ENCODE measurements around the gene MSANTD7.
"Not testable (repeated sequence)": the region's sequence is repeated elsewhere in the genome, so short reads cannot be mapped to it uniquely, and the experiment has no call there.

The MSANTD7 gene

DNA sequence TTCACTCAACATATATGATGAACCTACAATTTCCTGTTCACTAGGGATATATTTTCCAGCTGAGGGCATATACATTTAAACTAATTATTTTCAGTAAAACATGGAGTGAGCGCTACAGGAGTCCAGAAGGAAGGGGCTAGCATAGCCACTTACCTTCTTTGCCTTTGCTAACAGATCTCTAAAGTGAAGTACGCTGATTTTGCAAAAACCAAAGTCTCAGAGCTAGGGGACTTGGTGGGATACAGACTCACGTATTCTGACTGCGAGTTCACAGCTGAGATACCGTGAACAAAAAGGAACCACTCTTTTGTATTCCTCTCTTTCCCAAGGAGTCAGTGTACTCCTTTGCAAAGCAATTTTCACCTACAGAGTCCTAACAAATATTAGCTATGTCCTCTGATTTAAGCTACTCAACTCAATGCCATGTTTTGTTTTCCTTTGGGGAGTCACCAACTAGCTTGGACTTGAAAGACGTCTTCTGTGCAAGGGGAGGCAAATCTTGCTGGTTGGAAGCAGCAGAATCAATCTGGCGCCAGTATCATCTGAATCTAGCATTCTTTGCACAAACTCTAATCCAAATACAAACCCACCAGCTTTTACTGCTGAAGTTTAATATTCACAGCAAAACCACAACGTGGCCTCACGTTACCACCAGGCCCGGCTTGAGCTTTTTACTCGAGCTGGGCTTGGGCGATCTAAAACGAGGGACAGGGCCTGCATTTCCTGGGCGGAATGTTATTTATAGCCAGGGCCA lies 926 bp upstream of the MSANTD7 start:
- DNase-seq (ENCODE audit: low read depth) = no peak

DNA sequence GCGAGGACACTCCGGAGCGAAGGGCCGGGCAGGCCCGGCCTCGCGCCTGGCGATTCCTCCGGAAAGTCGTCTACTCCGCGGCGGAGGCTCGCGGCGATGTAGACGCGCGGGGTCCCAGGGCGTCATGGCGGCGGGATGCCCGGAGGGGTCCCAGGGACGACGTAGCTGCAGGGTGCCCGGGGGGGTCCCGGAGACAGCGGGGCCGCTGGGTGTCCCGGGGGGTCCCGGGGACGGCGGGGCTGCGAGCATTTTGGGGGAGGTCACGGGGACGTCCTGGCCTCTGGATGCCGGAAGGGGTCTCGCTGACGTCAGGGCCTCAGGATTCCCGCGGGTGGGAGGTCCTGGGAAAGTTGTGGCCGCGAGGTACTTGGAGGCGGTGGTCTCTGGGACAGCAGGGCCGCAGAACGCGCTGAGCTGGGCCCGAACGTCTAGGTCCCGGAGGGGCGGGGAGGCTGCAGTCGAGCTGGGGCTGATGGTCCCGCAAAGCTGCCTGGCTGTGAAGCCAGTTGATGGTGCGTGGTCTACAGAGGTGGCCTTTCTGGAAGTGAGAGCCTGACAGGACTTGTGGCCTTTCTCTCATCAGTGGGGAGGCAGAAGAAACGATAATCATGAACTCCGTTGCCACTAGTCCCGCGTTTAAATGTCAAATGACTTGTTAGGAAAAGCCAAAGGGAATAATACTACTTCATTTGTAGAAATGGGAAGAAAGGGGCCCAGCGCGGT lies 637 bp downstream of the MSANTD7 start:
- peak; percentile 3 for DNase-seq (ENCODE audit: low read depth)

DNA sequence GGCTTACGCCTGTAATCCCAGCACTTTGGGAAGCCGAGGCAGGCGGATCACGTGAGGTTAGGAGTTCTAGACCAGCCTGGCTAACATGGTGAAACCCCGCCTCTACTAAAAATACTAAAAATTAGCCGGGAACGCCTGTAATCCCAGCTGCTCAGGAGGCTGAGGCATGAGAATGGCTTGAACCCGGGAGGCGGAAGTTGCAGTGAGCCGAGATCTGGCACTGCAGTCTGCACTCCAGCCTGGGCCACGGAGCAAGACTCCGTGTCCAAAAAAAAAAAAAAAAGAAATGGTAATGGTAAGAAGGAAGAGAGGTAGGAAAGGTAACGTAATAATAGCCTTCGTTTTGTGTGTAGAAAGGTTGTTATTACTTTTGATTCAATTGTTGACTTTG lies 1.2 kb downstream of the MSANTD7 start:
- DNase-seq (ENCODE audit: low read depth) = no peak

DNA sequence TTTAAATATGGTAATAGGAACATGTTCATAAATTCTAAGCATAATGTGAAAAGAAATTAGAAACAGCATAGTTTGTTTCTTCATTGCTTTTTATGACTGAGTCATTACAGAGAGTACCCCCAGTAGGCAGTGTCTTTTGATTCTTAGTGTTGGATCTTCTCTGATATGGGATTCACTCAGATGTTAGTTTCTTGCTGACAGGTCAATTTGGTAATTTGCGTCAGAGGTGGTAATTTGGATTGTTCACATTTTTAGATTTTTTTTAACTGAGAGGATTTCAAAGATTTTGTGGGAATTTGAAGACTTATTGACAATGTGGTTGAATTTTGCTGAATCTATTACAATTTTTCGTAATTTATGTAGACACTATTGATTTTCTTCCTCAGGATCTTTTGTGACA lies 2.1 kb downstream of the MSANTD7 start:
- no peak for DNase-seq (ENCODE audit: low read depth)

DNA sequence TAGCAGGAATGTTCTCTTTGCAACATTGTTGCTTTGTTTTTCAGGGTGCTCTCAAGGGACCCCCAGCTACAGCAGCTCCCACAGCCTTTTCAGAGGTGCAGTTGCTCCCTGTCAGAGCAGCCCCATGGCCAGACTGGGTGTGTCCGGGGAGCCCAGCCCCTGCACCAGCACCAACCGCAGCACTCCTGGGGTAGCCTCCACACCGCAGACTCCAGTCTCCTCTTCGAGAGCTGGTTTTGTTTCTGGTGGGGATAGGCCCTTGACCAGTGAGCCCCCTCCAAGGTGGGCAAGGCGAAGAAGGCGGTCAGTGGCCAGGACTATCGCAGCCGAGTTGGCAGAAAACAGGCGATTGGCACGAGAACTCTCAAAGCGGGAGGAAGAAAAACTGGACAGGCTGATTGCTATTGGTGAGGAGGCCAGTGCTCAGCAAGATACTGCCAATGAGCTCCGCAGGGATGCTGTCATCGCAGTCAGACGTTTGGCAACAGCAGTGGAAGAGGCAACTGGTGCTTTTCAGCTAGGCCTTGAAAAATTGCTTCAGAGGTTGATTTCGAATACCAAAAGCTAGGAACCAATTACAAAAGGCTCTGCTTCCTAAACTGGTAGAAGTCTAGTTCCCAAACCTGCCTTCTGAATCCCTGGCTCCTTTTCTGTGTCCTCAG lies 5.4 kb downstream of the MSANTD7 start:
- no peak for DNase-seq (ENCODE audit: low read depth)

GRCh38 chr10:14844948-14845347 lies 6.8 kb downstream of the MSANTD7 start:
- no peak for DNase-seq (ENCODE audit: low read depth)

- DNase-seq (ENCODE audit: low read depth) = no peak
Measured at GRCh38 chr10:14852236-14852635, 14.1 kb downstream of the MSANTD7 start.

- no peak for DNase-seq (ENCODE audit: low read depth)
Measured at GRCh38 chr10:14855453-14855852, 17.3 kb downstream of the MSANTD7 start.

DNA sequence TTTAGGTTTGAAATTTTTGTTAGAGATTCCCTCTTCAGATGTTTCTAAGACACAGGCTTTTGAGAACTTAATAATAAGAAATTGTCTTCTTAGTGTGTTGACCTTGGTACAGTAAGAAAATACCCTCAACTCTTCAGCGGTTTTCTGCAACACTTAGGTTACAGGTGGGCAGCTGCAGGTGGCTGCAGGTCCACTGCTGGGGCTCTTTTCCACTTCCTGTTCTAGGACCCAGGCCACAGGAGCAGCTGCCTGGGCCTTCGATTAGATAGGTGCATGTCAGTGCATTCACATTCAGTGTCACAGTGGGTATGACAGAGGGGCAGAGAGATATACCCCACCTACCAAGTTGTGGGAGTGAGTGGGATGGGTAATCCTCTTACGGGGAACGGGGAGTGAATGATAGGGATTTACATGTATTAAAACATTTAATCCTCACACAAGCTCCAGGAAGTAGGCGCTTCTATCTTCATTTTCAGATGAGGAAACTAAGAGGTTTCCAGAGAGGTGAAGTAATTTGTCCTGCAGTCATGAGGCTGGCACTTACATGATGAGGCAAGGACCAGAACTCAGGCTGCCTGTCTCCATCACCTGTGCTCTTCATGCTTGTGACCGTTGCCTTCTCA lies 20.3 kb downstream of the MSANTD7 start:
- DNase-seq (ENCODE audit: low read depth) = no peak

- no peak for DNase-seq (ENCODE audit: low read depth)
Measured at GRCh38 chr10:14859043-14859442, 20.9 kb downstream of the MSANTD7 start.

DNA sequence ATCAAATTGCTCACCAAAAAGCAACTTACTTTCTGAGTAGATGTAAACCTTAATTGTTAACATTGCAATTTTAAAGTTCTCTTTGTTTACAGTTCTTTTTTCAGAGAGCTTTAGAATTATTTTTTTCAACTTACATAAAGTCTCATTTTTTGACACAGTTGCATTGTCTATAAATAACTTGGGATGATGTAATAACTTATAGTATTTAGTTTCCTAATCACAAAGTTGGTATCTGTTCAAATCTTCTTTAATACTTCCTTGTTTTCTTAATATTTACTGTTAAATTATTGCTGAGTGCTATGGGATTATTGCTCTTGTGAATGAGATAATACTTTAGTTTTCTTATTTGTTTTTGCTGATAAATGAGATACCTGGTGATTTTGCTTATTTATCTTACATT lies 21.7 kb downstream of the MSANTD7 start:
- DNase-seq (ENCODE audit: low read depth) = no peak

GRCh38 chr10:14860791-14861190 lies 22.7 kb downstream of the MSANTD7 start:
- no peak for DNase-seq (ENCODE audit: low read depth)

DNA sequence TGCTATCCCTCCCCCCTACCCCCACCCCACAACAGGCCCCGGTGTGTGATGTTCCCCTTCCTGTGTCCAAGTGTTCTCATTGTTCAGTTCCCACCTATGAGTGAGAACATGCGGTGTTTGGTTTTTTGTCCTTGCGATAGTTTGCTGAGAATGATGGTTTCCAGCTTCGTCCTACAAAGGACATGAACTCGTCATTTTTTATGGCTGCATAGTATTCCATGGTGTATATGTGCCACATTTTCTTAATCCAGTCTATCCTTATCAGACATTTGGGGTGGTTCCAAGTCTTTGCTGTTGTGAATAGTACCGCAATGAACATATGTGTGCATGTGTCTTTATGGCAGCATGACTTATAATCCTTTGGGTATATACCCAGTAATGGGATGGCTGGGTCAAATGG lies 26.4 kb downstream of the MSANTD7 start:
- DNase-seq (ENCODE audit: low read depth) = not testable (repeated sequence)

- not testable (repeated sequence) for DNase-seq (ENCODE audit: low read depth)
Measured at GRCh38 chr10:14864871-14865270, 26.8 kb downstream of the MSANTD7 start.

- no peak for DNase-seq (ENCODE audit: low read depth)
Measured at GRCh38 chr10:14873090-14873760, 35.1 kb downstream of the MSANTD7 start.

DNA sequence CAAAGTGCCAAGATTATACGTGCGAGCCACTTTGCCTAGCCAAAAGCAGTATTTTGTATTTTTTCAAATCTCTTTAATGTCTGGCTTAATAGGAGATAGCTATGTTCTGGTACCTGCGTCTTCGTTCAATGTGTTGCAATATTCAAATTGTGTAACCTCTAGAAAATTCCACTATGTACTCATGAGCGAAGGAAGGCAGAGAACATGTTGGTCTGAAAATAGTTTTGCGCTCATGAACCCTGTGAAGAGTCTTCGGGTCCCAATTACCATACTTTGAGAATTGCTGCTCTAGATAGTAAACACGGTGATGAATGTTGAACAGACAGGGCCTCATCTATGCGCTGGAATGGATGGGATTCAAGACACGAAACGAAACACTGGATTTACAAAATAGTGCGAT lies 37.8 kb downstream of the MSANTD7 start:
- no peak for DNase-seq (ENCODE audit: low read depth)

GRCh38 chr10:14876764-14877163 lies 38.7 kb downstream of the MSANTD7 start:
- no peak for DNase-seq (ENCODE audit: low read depth)

GRCh38 chr10:14878266-14879123 lies 40.4 kb downstream of the MSANTD7 start, which contains the start of gene SUV39H2:
Gene SUV39H2 (plus strand): TSS chr10:14878866. CDS start chr10:14878889, 23 bp downstream.
- DNase-seq (ENCODE audit: low read depth) = peak; percentile 94

DNA sequence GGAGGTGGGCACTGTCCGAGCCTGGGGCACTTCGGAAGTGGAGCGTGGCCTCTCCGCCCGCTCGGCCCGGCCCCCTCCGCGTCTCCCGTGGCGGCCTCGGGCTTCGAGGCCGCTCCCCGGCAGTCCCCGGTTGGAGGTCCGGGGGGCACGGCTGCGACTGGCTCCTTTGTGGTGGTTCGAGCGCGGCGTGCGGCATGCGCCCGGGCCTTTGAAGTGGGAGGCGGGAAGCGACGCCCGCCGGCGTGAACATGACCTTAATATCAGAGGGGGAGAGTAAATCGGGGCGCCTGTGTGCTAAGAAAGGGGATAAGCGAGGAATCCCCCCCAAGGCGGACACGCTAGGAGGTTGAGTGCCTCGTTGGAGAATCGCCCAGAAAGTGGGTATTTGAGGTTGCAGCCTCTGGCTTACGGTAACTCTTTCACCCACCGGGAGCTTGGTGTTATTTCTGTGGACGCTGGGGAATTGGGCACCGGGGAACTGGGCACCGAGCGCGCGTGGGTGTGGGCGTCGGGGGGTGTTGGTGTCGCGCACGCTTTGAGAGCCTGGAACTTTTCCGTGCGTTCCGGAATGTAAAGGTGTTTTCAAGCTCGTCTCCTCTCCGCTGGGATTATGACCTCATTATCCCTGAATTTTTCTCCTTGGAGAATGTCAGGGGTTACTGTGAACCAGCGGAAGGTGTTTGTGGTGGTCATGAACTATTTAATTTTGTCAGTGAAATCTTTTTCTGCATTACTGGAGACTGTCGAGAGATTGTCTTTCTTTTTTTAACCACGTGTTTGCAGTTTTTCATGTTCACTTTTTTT lies 41.2 kb downstream of the MSANTD7 start:
- peak; percentile 22 for DNase-seq (ENCODE audit: low read depth)

GRCh38 chr10:14879928-14880193 lies 41.8 kb downstream of the MSANTD7 start:
- no peak for DNase-seq (ENCODE audit: low read depth)

All from stimulated activated CD8-positive, alpha-beta memory T cell treated with anti-CD3 and anti-CD28 coated beads, Interleukin-12 subunit alpha, Interleukin-12 subunit beta, amount 100 ng/mL, for 4 hours (primary cell).